HCT116 (cell line): ENCODE measurements around the gene ADCY6.

Source experiments
- TCF7L2 ChIP-seq: IDR thresholded peaks from 2 replicates; pipeline ENCODE4 v1.7.0; 2011; ENCODE audit warnings: borderline replicate concordance, inconsistent platforms; ENCODE audit not compliant: insufficient read depth, insufficient read length; ENCODE audit errors: extremely low read depth
- TF ChIP-seq, protein P1 (sequence below), 3 experiments: fragments of 200-600 bp in 1 of 3; sonication (generic) in 1 of 3; IDR thresholded peaks in 2 of 3; conservative IDR thresholded peaks in 1 of 3; 2 replicates each; pipeline ENCODE4 v1.5.1; 2012 to 2017; ENCODE audit warnings: low read depth in 2 of 3, low read length in 2 of 3, antibody characterized with exemption in 1 of 3, borderline replicate concordance in 1 of 3, control low read depth in 1 of 3, mild to moderate bottlenecking in 1 of 3, mixed read lengths in 1 of 3, mixed run types in 1 of 3, moderate library complexity in 1 of 3; ENCODE audit not compliant: insufficient read depth in 1 of 3

DNA sequence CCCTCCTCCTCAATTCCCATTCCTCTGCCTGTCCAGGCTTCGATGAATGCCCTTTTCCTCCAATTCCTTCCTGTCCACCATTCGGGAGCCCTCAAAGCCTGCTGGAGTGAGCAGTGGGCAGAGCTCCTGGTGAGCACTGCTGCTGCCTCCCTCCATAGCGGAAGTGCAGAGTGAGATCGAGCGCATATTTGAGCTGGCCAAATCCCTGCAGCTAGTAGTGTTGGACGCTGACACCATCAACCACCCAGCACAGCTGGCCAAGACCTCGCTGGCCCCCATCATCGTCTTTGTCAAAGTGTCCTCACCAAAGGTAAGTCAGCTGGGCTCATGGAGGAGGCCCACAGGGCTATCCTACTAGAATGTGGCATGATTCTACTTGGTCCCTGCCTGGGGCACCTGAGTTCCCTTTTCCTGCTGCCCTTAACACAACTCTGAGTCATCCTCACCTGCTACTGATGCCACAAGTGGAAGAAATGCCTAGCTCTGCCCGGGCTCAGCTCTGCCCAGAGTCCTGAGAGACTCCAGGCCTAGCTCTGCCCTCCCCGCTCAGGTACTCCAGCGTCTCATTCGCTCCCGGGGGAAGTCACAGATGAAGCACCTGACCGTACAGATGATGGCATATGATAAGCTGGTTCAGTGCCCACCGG lies 37.4 kb upstream of the ADCY6 start:
- TF ChIP-seq TCF7L2 = no peak
- TF ChIP-seq, protein P1, sequence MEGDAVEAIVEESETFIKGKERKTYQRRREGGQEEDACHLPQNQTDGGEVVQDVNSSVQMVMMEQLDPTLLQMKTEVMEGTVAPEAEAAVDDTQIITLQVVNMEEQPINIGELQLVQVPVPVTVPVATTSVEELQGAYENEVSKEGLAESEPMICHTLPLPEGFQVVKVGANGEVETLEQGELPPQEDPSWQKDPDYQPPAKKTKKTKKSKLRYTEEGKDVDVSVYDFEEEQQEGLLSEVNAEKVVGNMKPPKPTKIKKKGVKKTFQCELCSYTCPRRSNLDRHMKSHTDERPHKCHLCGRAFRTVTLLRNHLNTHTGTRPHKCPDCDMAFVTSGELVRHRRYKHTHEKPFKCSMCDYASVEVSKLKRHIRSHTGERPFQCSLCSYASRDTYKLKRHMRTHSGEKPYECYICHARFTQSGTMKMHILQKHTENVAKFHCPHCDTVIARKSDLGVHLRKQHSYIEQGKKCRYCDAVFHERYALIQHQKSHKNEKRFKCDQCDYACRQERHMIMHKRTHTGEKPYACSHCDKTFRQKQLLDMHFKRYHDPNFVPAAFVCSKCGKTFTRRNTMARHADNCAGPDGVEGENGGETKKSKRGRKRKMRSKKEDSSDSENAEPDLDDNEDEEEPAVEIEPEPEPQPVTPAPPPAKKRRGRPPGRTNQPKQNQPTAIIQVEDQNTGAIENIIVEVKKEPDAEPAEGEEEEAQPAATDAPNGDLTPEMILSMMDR (IDR thresholded peaks at IDR 0.05 in 2 of 3, conservative IDR thresholded peaks at IDR 0.05 in 1 of 3; ENCODE audit: borderline replicate concordance in 1 of 3, insufficient read depth in 1 of 3, low read depth in 2 of 3, low read length in 2 of 3) = no peak
